Panc1 (cell line): ENCODE data around the gene USP32. TPM values are rescaled to one million over a fixed set of nuclear protein-coding genes. Genes with fewer than 3 reads are reported as not detected.

Experiments
- ATAC-seq: fragments of 200-7000 bp; cut with Tn5 transposase; 2 replicates; pipeline ENCODE4 v1.9.1; 2020; ENCODE audit warnings: mild to moderate bottlenecking, moderate library complexity
- BruUV-seq: library from RNA; stranded (reverse); fragments of 400-500 nt; replicated peaks from 2 replicates; lab custom pipeline; 2021; lab: Mats Ljungman, UMichigan
- CTCF ChIA-PET: fragments of 300-600 bp; sonication (Branson Sonifier 250); formaldehyde crosslinking; loops from one replicate; lab custom pipeline; 2022; ENCODE audit warnings: antibody characterized with exemption; lab: Charles Lee
- POLR2A ChIA-PET: fragments of 300-600 bp; sonication (Branson Sonifier 250); formaldehyde crosslinking; loops from one replicate; lab custom pipeline; 2022; ENCODE audit warnings: antibody characterized with exemption; lab: Charles Lee
- DNase-seq: peaks from one replicate; pipeline ENCODE4 v3.0.0-alpha.2; 2010; ENCODE audit warnings: low read depth, low spot score
- H3K27ac ChIP-seq: 2 replicates; pipeline ENCODE4 v1.5.1; 2011; ENCODE audit warnings: mild to moderate bottlenecking, low read length, inconsistent platforms
- H3K27me3 ChIP-seq: fragments of 200-500 bp; sonication (Bioruptor generic); 2 replicates; pipeline ENCODE4 v1.6.0; 2014; ENCODE audit warnings: low read length, inconsistent platforms; ENCODE audit not compliant: control insufficient read depth, insufficient read depth
- H3K36me3 ChIP-seq: fragments of 200-500 bp; sonication (Bioruptor generic); 2 replicates; pipeline ENCODE4 v1.5.1; 2014; ENCODE audit warnings: inconsistent platforms, mild to moderate bottlenecking, low read length, moderate library complexity; ENCODE audit not compliant: control insufficient read depth, insufficient read depth
- H3K4me1 ChIP-seq: 2 replicates; pipeline ENCODE4 v1.5.1; 2011; ENCODE audit warnings: inconsistent platforms, mild to moderate bottlenecking, low read length, moderate library complexity; ENCODE audit not compliant: control insufficient read depth, insufficient read depth
- H3K4me3 ChIP-seq, 2 experiments: 2 replicates each; pipeline ENCODE4 v1.5.1; 2011 to 2012; ENCODE audit warnings: low read depth in 2 of 2, low read length in 2 of 2, mild to moderate bottlenecking in 2 of 2, inconsistent platforms in 1 of 2, moderate library complexity in 1 of 2
- H3K9me3 ChIP-seq: fragments of 200-500 bp; sonication (Bioruptor generic); 2 replicates; pipeline ENCODE4 v1.5.1; 2014; ENCODE audit warnings: low read depth, mild to moderate bottlenecking, inconsistent platforms, low read length, moderate library complexity; ENCODE audit not compliant: control insufficient read depth, insufficient read depth
- POLR2AphosphoS5 ChIP-seq: IDR thresholded peaks from 2 replicates; pipeline ENCODE4 v1.6.1; 2012; ENCODE audit warnings: mild to moderate bottlenecking, low read depth, low read length, moderate library complexity
- SIN3A ChIP-seq: IDR thresholded peaks from 2 replicates; pipeline ENCODE4 v1.6.1; 2012; ENCODE audit warnings: low read depth, mild to moderate bottlenecking, low read length, moderate library complexity, borderline replicate concordance; ENCODE audit not compliant: insufficient read depth
- TCF7L2 ChIP-seq: IDR thresholded peaks from 2 replicates; pipeline ENCODE4 v1.6.1; 2011; ENCODE audit warnings: mild to moderate bottlenecking, low read depth, low read length, inconsistent platforms
- in situ Hi-C: cut with HindIII; loops from 2 replicates; pipeline ENCODE4 v1.10.0; 2016; ENCODE audit warnings: low sequenced_read_pairs, low pct_unique_long_range_greater_than_20kb
- intact Hi-C: fragments of 100-400 bp; cut with micrococcal nuclease; formaldehyde crosslinking; loops from one replicate; pipeline ENCODE4 v1.10.0; 2022; ENCODE audit not compliant: unreplicated experiment
- total RNA-seq: library from RNA; stranded (reverse); gene quantifications from one replicate; pipeline ENCODE4 v1.2.1, GENCODE V29; 2021; ENCODE audit not compliant: unreplicated experiment
- TF ChIP-seq, protein P1 (sequence below), 2 experiments: IDR thresholded peaks; 2 replicates each; pipeline ENCODE4 v1.6.1; 2011 to 2012; ENCODE audit warnings: low read depth in 2 of 2, control low read depth in 1 of 2, low read length in 1 of 2, mild to moderate bottlenecking in 1 of 2, moderate library complexity in 1 of 2; ENCODE audit not compliant: insufficient read depth in 1 of 2
- TF ChIP-seq, protein P2 (sequence below): fragments of 450-650 bp; IDR thresholded peaks from 2 replicates; pipeline ENCODE4 v1.5.1; 2017; ENCODE audit warnings: mild to moderate bottlenecking

Gene USP32
- total RNA-seq, 1 experiment from 2014 or later, result 45.5 TPM

DNA sequence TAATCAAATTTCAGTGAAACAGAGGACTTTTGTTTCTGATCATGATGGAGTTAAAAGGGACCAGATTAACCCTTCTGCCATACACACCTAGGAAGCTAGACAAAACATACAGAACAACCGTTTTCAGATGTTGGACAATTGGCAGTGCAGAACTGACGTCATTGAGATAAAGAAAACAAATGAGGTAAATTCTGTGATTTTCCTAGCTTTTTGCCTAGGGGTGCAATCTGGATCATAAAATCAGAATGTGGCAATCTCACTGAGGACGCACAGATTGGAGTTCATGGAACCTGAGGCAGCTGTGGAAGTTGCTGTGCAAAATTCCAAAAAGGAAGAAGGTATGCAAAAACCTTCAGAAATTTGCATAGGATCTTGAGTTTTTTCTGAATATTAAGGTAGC is 15.0 kb upstream of the USP32 start:
- POLR2A ChIA-PET, result no interaction called here
- no peaks in the 10 kb centered on the region for H3K9me3 ChIP-seq
- H3K4me3 ChIP-seq, result no peak overlapping the region
- intact Hi-C loops, result no loop called here
- ATAC-seq, result no peak
- CTCF ChIA-PET, result no interaction called here
- no TSS peak for BruUV-seq
- H3K27ac ChIP-seq, result no peak overlapping the region
- in situ Hi-C loops, result no loop called here
- TF ChIP-seq, protein P1, sequence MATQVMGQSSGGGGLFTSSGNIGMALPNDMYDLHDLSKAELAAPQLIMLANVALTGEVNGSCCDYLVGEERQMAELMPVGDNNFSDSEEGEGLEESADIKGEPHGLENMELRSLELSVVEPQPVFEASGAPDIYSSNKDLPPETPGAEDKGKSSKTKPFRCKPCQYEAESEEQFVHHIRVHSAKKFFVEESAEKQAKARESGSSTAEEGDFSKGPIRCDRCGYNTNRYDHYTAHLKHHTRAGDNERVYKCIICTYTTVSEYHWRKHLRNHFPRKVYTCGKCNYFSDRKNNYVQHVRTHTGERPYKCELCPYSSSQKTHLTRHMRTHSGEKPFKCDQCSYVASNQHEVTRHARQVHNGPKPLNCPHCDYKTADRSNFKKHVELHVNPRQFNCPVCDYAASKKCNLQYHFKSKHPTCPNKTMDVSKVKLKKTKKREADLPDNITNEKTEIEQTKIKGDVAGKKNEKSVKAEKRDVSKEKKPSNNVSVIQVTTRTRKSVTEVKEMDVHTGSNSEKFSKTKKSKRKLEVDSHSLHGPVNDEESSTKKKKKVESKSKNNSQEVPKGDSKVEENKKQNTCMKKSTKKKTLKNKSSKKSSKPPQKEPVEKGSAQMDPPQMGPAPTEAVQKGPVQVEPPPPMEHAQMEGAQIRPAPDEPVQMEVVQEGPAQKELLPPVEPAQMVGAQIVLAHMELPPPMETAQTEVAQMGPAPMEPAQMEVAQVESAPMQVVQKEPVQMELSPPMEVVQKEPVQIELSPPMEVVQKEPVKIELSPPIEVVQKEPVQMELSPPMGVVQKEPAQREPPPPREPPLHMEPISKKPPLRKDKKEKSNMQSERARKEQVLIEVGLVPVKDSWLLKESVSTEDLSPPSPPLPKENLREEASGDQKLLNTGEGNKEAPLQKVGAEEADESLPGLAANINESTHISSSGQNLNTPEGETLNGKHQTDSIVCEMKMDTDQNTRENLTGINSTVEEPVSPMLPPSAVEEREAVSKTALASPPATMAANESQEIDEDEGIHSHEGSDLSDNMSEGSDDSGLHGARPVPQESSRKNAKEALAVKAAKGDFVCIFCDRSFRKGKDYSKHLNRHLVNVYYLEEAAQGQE (IDR thresholded peaks at IDR 0.05; ENCODE audit: insufficient read depth in 1 of 2, low read depth in 2 of 2, low read length in 1 of 2), result no peak
- TF ChIP-seq, protein P2, sequence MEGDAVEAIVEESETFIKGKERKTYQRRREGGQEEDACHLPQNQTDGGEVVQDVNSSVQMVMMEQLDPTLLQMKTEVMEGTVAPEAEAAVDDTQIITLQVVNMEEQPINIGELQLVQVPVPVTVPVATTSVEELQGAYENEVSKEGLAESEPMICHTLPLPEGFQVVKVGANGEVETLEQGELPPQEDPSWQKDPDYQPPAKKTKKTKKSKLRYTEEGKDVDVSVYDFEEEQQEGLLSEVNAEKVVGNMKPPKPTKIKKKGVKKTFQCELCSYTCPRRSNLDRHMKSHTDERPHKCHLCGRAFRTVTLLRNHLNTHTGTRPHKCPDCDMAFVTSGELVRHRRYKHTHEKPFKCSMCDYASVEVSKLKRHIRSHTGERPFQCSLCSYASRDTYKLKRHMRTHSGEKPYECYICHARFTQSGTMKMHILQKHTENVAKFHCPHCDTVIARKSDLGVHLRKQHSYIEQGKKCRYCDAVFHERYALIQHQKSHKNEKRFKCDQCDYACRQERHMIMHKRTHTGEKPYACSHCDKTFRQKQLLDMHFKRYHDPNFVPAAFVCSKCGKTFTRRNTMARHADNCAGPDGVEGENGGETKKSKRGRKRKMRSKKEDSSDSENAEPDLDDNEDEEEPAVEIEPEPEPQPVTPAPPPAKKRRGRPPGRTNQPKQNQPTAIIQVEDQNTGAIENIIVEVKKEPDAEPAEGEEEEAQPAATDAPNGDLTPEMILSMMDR, result no peak
- no peak for TF ChIP-seq SIN3A
- no peak for TF ChIP-seq POLR2AphosphoS5
- TF ChIP-seq TCF7L2, result no peak
- no peaks in the 10 kb centered on the region for H3K36me3 ChIP-seq
- no peaks in the 10 kb centered on the region for H3K4me1 ChIP-seq
- DNase-seq, result no peak
- no peaks in the 10 kb centered on the region for H3K27me3 ChIP-seq

DNA sequence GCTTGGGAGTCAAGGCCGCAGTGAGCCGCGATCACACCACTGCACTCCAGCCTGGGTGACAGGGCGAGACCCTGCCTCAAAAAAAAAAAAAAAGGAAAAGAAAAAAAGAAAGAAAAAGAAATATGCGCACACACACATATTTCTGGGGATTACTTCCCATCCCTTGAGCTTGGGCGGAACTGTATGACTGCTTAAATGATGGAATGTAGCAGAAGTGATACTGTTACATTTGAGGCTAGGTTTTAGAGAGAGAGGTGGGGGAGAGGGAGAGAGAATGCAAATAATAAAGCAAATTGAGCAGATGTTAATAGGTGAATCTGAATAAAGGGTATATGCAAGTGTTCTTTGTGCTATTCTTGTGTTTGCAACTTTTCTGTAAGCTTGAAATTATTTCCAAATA is 12.0 kb upstream of the USP32 start:
- H3K4me3 ChIP-seq, result no peak overlapping the region
- ATAC-seq, result no peak
- no peaks in the 10 kb centered on the region for H3K4me1 ChIP-seq
- intact Hi-C loops (no loop called here), in situ Hi-C loops (no loop called here)
- H3K36me3 ChIP-seq, result no peaks in the 10 kb centered on the region
- DNase-seq, result no peak
- ChIA-PET POLR2A (no interaction called here), CTCF (no interaction called here)
- H3K27ac ChIP-seq, result no peak overlapping the region
- no peaks in the 10 kb centered on the region for H3K27me3 ChIP-seq
- no peak for TF ChIP-seq TCF7L2
- TF ChIP-seq, protein P1 (IDR thresholded peaks at IDR 0.05; ENCODE audit: insufficient read depth in 1 of 2, low read depth in 2 of 2, low read length in 1 of 2), result no peak
- no peak for TF ChIP-seq POLR2AphosphoS5
- no TSS peak for BruUV-seq
- no peaks in the 10 kb centered on the region for H3K9me3 ChIP-seq
